Coronary artery (tissue), 2 donors: ENCODE data around the gene CHIA.

Experiments used
- DNase-seq: peaks from one replicate; pipeline ENCODE4 v3.0.0-alpha.2; 2017; ENCODE audit warnings: low spot score
- H3K27ac ChIP-seq, 2 donors: fragments of 200-600 bp; sonication (generic); one replicate each; pipeline ENCODE4 v1.5.1; 2016 to 2019
- H3K4me3 ChIP-seq: fragments of 200-600 bp; sonication (generic); 2 replicates; pipeline ENCODE4 v1.5.1; 2016; ENCODE audit warnings: mild to moderate bottlenecking, moderate library complexity
- CTCF ChIP-seq: fragments of 200-600 bp; sonication (generic); IDR thresholded peaks from one replicate; pipeline ENCODE4 v1.5.1; 2019; ENCODE audit warnings: antibody characterized with exemption

The CHIA gene

GRCh38 chr1:111361761-111362160, 71.1 kb downstream of the CHIA start:
- no peak for DNase-seq
- no peak for TF ChIP-seq CTCF
- no peak overlapping the region for H3K27ac ChIP-seq
- H3K4me3 ChIP-seq, result no peak overlapping the region

- Histone ChIP-seq H3K4me3 (no peak overlapping the region), H3K27ac (no peak overlapping the region)
- no peak for DNase-seq
- TF ChIP-seq CTCF, result no peak
Observed at GRCh38 chr1:111364690-111365089, 74.0 kb downstream of the CHIA start.

- DNase-seq, result no peak
- no peak for TF ChIP-seq CTCF
- Histone ChIP-seq H3K4me3 (no peak overlapping the region), H3K27ac (no peak overlapping the region)
Observed at GRCh38 chr1:111366256-111366655, 75.6 kb downstream of the CHIA start.

GRCh38 chr1:111369177-111369576, 78.5 kb downstream of the CHIA start:
- no peak for DNase-seq
- Histone ChIP-seq H3K27ac (no peak overlapping the region), H3K4me3 (no peak overlapping the region)
- no peak for TF ChIP-seq CTCF

- TF ChIP-seq CTCF, result no peak
- no peak for DNase-seq
- H3K27ac ChIP-seq, result no peak overlapping the region
- no peak overlapping the region for H3K4me3 ChIP-seq
Observed at GRCh38 chr1:111369645-111370044, 79.0 kb downstream of the CHIA start.
